ENCODE results near the gene KCNG1. TPM values are rescaled to one million over a fixed set of nuclear protein-coding genes. Genes with fewer than 3 reads are reported as not detected.
A peak's percentile ranks its signal among the peaks of the same experiment; 100 is the strongest.

The KCNG1 gene
- total and polyA plus RNA-seq, 9 donors: 0.15 to 4.9 (median 1.1) TPM

GRCh38 chr20:51014797-51015722, 7.8 kb downstream of the KCNG1 start:
- Histone ChIP-seq H3K9me3 (no peaks in the 10 kb centered on the region), H3K27ac (no peak overlapping the region), H3K4me1 (ENCODE audit: insufficient read depth) (no peaks in the 10 kb centered on the region), H3K4me3 (no peak overlapping the region), H3K36me3 (no peaks in the 10 kb centered on the region), H3K27me3 (no peaks in the 10 kb centered on the region)
- intact Hi-C loops (cut with DNase I): no loop called here
- DNase-seq: peak in 2 of 5 donors; percentile 17 to 65
- TF ChIP-seq, protein P1, sequence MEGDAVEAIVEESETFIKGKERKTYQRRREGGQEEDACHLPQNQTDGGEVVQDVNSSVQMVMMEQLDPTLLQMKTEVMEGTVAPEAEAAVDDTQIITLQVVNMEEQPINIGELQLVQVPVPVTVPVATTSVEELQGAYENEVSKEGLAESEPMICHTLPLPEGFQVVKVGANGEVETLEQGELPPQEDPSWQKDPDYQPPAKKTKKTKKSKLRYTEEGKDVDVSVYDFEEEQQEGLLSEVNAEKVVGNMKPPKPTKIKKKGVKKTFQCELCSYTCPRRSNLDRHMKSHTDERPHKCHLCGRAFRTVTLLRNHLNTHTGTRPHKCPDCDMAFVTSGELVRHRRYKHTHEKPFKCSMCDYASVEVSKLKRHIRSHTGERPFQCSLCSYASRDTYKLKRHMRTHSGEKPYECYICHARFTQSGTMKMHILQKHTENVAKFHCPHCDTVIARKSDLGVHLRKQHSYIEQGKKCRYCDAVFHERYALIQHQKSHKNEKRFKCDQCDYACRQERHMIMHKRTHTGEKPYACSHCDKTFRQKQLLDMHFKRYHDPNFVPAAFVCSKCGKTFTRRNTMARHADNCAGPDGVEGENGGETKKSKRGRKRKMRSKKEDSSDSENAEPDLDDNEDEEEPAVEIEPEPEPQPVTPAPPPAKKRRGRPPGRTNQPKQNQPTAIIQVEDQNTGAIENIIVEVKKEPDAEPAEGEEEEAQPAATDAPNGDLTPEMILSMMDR (IDR thresholded peaks at IDR 0.05): peak in 1 of 3 donors; percentile 21
- TF ChIP-seq EP300 (IDR thresholded peaks at IDR 0.05) (no peak), POLR2A (IDR thresholded peaks at IDR 0.05) (no peak)
- WGBS, 3 donors: 38 to 44% (median 42%) methylated on average over 16 of the region's 16 CpGs

DNA sequence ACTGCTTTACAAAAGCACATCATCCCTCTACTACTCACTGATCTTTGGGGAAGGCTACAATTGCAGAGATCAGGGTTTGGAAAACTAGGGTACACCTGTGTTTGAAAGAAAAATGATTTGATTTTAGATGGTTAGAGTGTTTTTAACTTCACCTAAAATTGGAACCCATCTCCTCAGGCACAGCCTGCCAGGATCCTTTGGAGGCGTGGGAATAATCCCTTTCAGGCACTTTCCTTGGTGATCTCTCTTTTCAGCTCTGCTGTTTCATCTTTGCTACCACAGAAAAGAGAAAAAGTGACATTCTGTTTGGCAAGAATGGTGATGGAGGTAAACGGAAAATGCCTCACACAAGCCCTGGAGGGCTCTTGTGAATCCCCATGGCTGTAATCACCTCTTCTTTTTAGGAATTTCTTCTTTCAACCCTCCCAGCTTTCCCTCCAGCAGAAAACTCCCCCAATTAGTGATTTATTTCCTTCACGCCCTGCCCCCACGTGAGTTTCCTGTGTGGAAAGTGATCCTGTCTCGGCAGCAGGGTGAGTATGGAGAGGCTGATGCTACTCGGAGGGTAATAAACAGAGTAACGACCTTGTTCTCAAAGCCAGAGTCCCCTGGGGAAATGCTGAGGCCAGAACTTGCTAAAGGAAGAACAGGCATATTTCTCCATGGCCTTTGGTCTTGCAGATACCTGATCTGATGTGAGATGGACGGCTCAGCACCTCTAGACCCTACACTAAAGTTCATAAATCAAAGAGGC, 9.2 kb downstream of the KCNG1 start:
- Histone ChIP-seq H3K9me3 (no peaks in the 10 kb centered on the region), H3K4me3 (no peak overlapping the region), H3K27ac (no peak overlapping the region), H3K36me3 (no peaks in the 10 kb centered on the region), H3K27me3 (no peaks in the 10 kb centered on the region), H3K4me1 (ENCODE audit: insufficient read depth) (no peaks in the 10 kb centered on the region)
- WGBS, 3 donors: 26 to 37% (median 29%) methylated on average over 8 of the region's 8 CpGs
- no peak for TF ChIP-seq POLR2A (IDR thresholded peaks at IDR 0.05)
- no peak for TF ChIP-seq EP300 (IDR thresholded peaks at IDR 0.05)
- TF ChIP-seq, protein P1 (IDR thresholded peaks at IDR 0.05): no peak
- DNase-seq: no peak
- intact Hi-C loops (cut with DNase I): no loop called here

DNA sequence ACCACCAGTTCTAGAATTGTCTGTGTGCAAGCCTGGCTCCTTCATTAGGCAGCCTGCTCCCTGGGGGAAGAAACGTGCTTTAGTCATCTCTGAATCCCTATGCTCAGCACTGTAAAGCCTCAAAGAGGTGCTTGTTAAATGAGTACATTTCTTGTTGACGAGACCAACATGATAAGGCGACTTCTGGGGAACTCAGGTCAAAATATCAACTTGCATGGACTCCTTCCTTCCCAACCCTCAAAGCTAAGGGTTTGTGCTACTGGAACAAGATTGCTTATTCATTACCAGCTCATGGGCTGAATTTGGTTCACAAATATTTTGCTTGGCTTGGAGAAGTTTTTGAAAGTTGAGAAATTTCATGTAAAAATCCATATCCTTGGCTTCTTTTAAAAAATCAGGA, 10.6 kb downstream of the KCNG1 start:
- no peaks in the 10 kb centered on the region for H3K9me3 ChIP-seq
- DNase-seq: no peak
- intact Hi-C loops (cut with DNase I): no loop called here
- 63 to 71% (median 70%) methylated on average over 3 of the region's 3 CpGs for WGBS, 3 donors
- no peak overlapping the region for H3K4me3 ChIP-seq
- TF ChIP-seq EP300 (IDR thresholded peaks at IDR 0.05): no peak
- TF ChIP-seq POLR2A (IDR thresholded peaks at IDR 0.05): no peak
- TF ChIP-seq, protein P1 (IDR thresholded peaks at IDR 0.05): no peak
- H3K27ac ChIP-seq: no peak overlapping the region
- H3K27me3 ChIP-seq: no peaks in the 10 kb centered on the region
- no peaks in the 10 kb centered on the region for H3K4me1 ChIP-seq (ENCODE audit: insufficient read depth)
- no peaks in the 10 kb centered on the region for H3K36me3 ChIP-seq

DNA sequence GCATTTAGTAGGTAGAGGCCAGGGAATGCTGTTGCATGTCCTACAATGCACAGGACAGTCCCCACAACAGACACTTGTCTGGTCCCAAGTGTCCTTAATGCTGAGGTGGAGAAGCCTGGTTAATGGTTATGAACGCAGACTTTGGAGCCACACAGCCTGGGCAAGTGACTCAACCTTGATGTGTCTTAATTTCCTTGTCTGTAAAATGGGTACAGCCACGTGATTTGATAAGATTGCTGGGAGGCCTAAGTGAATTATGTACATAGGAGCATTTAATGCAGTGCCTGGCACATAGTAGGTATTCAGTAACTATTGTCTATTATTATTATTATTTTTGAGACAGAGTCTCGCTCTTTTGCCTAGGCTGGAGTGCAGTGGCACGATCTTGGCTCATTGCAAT, 11.4 kb downstream of the KCNG1 start:
- 90 to 97% (median 94%) methylated on average over 4 of the region's 4 CpGs for WGBS, 3 donors
- no peak for TF ChIP-seq EP300 (IDR thresholded peaks at IDR 0.05)
- TF ChIP-seq, protein P1 (IDR thresholded peaks at IDR 0.05): no peak
- no peak for TF ChIP-seq POLR2A (IDR thresholded peaks at IDR 0.05)
- no peak for DNase-seq
- no peaks in the 10 kb centered on the region for H3K4me1 ChIP-seq (ENCODE audit: insufficient read depth)
- no peaks in the 10 kb centered on the region for H3K27me3 ChIP-seq
- intact Hi-C loops (cut with DNase I): no loop called here
- no peaks in the 10 kb centered on the region for H3K9me3 ChIP-seq
- H3K27ac ChIP-seq: no peak overlapping the region
- H3K4me3 ChIP-seq: no peak overlapping the region
- H3K36me3 ChIP-seq: no peaks in the 10 kb centered on the region
